ENCODE results near the gene TTBK1. TPM values are rescaled to one million over a fixed set of nuclear protein-coding genes. Genes with fewer than 3 reads are reported as not detected.

TTBK1 gene
- 0.04 TPM for polyA plus RNA-seq (ENCODE audit: insufficient read length)

GRCh38 chr6:43242908-43243663 is at the start of gene TTBK1:
TTBK1 (plus strand) TSS chr6:43243481; CDS start chr6:43246661, 3,180 bp downstream.
- no peak for DNase-seq (ENCODE audit: low read depth)

- DNase-seq (ENCODE audit: low read depth), result no peak
Observed at GRCh38 chr6:43193929-43194328, 49.4 kb upstream of the TTBK1 start.

GRCh38 chr6:43196337-43196736 is 46.9 kb upstream of the TTBK1 start:
- DNase-seq (ENCODE audit: low read depth), result no peak

- no peak for DNase-seq (ENCODE audit: low read depth)
Observed at GRCh38 chr6:43199912-43200311, 43.4 kb upstream of the TTBK1 start.

- DNase-seq (ENCODE audit: low read depth), result no peak
Observed at GRCh38 chr6:43200541-43200940, 42.7 kb upstream of the TTBK1 start.

- no peak for DNase-seq (ENCODE audit: low read depth)
Observed at GRCh38 chr6:43202451-43202850, 40.8 kb upstream of the TTBK1 start.

- DNase-seq (ENCODE audit: low read depth), result no peak
Observed at GRCh38 chr6:43203029-43203717, 40.1 kb upstream of the TTBK1 start.

- DNase-seq (ENCODE audit: low read depth), result no peak
Observed at GRCh38 chr6:43203718-43204095, 39.6 kb upstream of the TTBK1 start.

GRCh38 chr6:43204271-43205105 is 38.8 kb upstream of the TTBK1 start:
- DNase-seq (ENCODE audit: low read depth), result no peak

- DNase-seq (ENCODE audit: low read depth), result no peak
Observed at GRCh38 chr6:43205849-43206248, 37.4 kb upstream of the TTBK1 start.

- DNase-seq (ENCODE audit: low read depth), result no peak
Observed at GRCh38 chr6:43207286-43207685, 36.0 kb upstream of the TTBK1 start.

GRCh38 chr6:43211955-43212354 is 31.3 kb upstream of the TTBK1 start:
- DNase-seq (ENCODE audit: low read depth), result no peak

GRCh38 chr6:43213431-43213830 is 29.9 kb upstream of the TTBK1 start:
- no peak for DNase-seq (ENCODE audit: low read depth)

- DNase-seq (ENCODE audit: low read depth), result no peak
Observed at GRCh38 chr6:43215066-43215465, 28.2 kb upstream of the TTBK1 start.

GRCh38 chr6:43216200-43216599 is 27.1 kb upstream of the TTBK1 start:
- no peak for DNase-seq (ENCODE audit: low read depth)

GRCh38 chr6:43217351-43217750 is 25.9 kb upstream of the TTBK1 start:
- no peak for DNase-seq (ENCODE audit: low read depth)

- no peak for DNase-seq (ENCODE audit: low read depth)
Observed at GRCh38 chr6:43219119-43219518, 24.2 kb upstream of the TTBK1 start.

GRCh38 chr6:43219814-43220213 is 23.5 kb upstream of the TTBK1 start:
- no peak for DNase-seq (ENCODE audit: low read depth)

GRCh38 chr6:43220439-43220951 is 22.8 kb upstream of the TTBK1 start:
- no peak for DNase-seq (ENCODE audit: low read depth)

GRCh38 chr6:43221046-43221972 is 22.0 kb upstream of the TTBK1 start:
- no peak for DNase-seq (ENCODE audit: low read depth)

GRCh38 chr6:43222418-43223059 is 20.7 kb upstream of the TTBK1 start:
- no peak for DNase-seq (ENCODE audit: low read depth)
